Measurements from ENCODE around the gene IP6K1.
A peak's percentile ranks its signal among the peaks of the same experiment; 100 is the strongest.
"Not testable (repeated sequence)": the region's sequence is repeated elsewhere in the genome, so short reads cannot be mapped to it uniquely, and the experiment has no call there.

The IP6K1 gene

GRCh38 chr3:49793486-49794085 lies 7.2 kb upstream of the IP6K1 start:
- DNase-seq: no peak

GRCh38 chr3:49792371-49793150 lies 6.2 kb upstream of the IP6K1 start:
- no peak for DNase-seq

GRCh38 chr3:49791571-49791970 lies 5.2 kb upstream of the IP6K1 start:
- DNase-seq: no peak

GRCh38 chr3:49790626-49791411 lies 4.5 kb upstream of the IP6K1 start:
- no peak for DNase-seq

GRCh38 chr3:49788056-49788455 lies 1.7 kb upstream of the IP6K1 start:
- DNase-seq: no peak

GRCh38 chr3:49787536-49787935 lies 1.2 kb upstream of the IP6K1 start:
- DNase-seq: no peak

- no peak for DNase-seq
Measured at GRCh38 chr3:49787182-49787464, 781 bp upstream of the IP6K1 start.

GRCh38 chr3:49785565-49786356 lies 581 bp downstream of the IP6K1 start:
- peak in 3 of 14 donors; percentile 65 to 74 (median 66) for DNase-seq

- not testable (repeated sequence) for DNase-seq
Measured at GRCh38 chr3:49782277-49782676, 4.1 kb downstream of the IP6K1 start.

- no peak for DNase-seq
Measured at GRCh38 chr3:49781415-49782199, 4.7 kb downstream of the IP6K1 start.

GRCh38 chr3:49780975-49781365 lies 5.4 kb downstream of the IP6K1 start:
- not testable (repeated sequence) for DNase-seq

- no peak for DNase-seq
Measured at GRCh38 chr3:49780080-49780974, 6.0 kb downstream of the IP6K1 start.

GRCh38 chr3:49779358-49780079 lies 6.8 kb downstream of the IP6K1 start:
- DNase-seq: no peak

- DNase-seq: not testable (repeated sequence)
Measured at GRCh38 chr3:49776101-49776500, 10.2 kb downstream of the IP6K1 start.

GRCh38 chr3:49775538-49775937 lies 10.8 kb downstream of the IP6K1 start:
- peak in 9 of 14 donors; percentile 11 to 43 (median 22) for DNase-seq

GRCh38 chr3:49772703-49773102 lies 13.6 kb downstream of the IP6K1 start:
- DNase-seq: no peak

- no peak for DNase-seq
Measured at GRCh38 chr3:49771340-49771938, 14.9 kb downstream of the IP6K1 start.

- no peak for DNase-seq
Measured at GRCh38 chr3:49769926-49770325, 16.4 kb downstream of the IP6K1 start.

GRCh38 chr3:49769286-49769915 lies 16.9 kb downstream of the IP6K1 start:
- no peak for DNase-seq
